GM18861 (cell line): ENCODE results near the gene KCNQ1OT1.

Experiments used
- ATAC-seq: cut with Tn5 transposase; IDR thresholded peaks from one replicate; pipeline ENCODE4 v1.9.1; 2021; ENCODE audit not compliant: unreplicated experiment

The KCNQ1OT1 gene

GRCh38 chr11:2699531-2700414, at the start of gene KCNQ1OT1:
TSS of gene KCNQ1OT1 (minus strand) at chr11:2699994.
- ATAC-seq: peak; percentile 76

GRCh38 chr11:2748814-2749554, 49.2 kb upstream of the KCNQ1OT1 start:
- ATAC-seq: no peak

- no peak for ATAC-seq
These were observed 48.4 kb upstream of the KCNQ1OT1 start for GRCh38 chr11:2748061-2748813.

- no peak for ATAC-seq
These were observed 47.6 kb upstream of the KCNQ1OT1 start for GRCh38 chr11:2747248-2748027.

- no peak for ATAC-seq
These were observed 46.8 kb upstream of the KCNQ1OT1 start for GRCh38 chr11:2746401-2747247.

GRCh38 chr11:2745511-2745910, 45.7 kb upstream of the KCNQ1OT1 start:
- ATAC-seq: no peak

GRCh38 chr11:2744166-2744565, 44.4 kb upstream of the KCNQ1OT1 start:
- ATAC-seq: no peak

GRCh38 chr11:2743427-2744110, 43.8 kb upstream of the KCNQ1OT1 start:
- ATAC-seq: no peak

GRCh38 chr11:2742611-2743426, 43.0 kb upstream of the KCNQ1OT1 start:
- ATAC-seq: no peak

- ATAC-seq: no peak
These were observed 42.4 kb upstream of the KCNQ1OT1 start for GRCh38 chr11:2742201-2742600.

GRCh38 chr11:2741377-2742131, 41.8 kb upstream of the KCNQ1OT1 start:
- no peak for ATAC-seq

- no peak for ATAC-seq
These were observed 41.2 kb upstream of the KCNQ1OT1 start for GRCh38 chr11:2741006-2741376.

GRCh38 chr11:2740275-2740940, 40.6 kb upstream of the KCNQ1OT1 start:
- no peak for ATAC-seq

GRCh38 chr11:2739531-2740274, 39.9 kb upstream of the KCNQ1OT1 start:
- no peak for ATAC-seq

- ATAC-seq: no peak
These were observed 39.0 kb upstream of the KCNQ1OT1 start for GRCh38 chr11:2738551-2739431.
